Gastrocnemius medialis (tissue), 4 donors: ENCODE results near the gene HYAL1. TPM values are rescaled to one million over a fixed set of nuclear protein-coding genes. Genes with fewer than 3 reads are reported as not detected.

Source experiments
- ATAC-seq, 2 donors: fragments of 150-250 bp; one replicate each; pipeline ENCODE4 v1.9.1; 2016
- DNase-seq, 2 donors: peaks; one replicate each; pipeline ENCODE4 v3.0.0-alpha.2; 2019
- H3K27ac ChIP-seq, 4 donors: fragments of 200-600 bp; sonication (generic); 1 replicate in 1 of 4; 2 replicates in 3 of 4; pipeline ENCODE4 v1.5.1; 2016 to 2018; ENCODE audit warnings: mild to moderate bottlenecking in 2 of 4, moderate library complexity in 1 of 4
- H3K27me3 ChIP-seq, 3 donors: fragments of 200-600 bp; sonication (generic) in 2 of 3; 1 replicate in 1 of 3; 2 replicates in 2 of 3; pipeline versions ENCODE4 v1.5.1 to v1.6.0; 2016 to 2019; ENCODE audit warnings: mild to moderate bottlenecking in 1 of 3, moderate library complexity in 1 of 3
- H3K36me3 ChIP-seq, 2 donors: fragments of 200-600 bp; sonication (generic) in 1 of 2; one replicate each; pipeline ENCODE4 v1.5.1; 2017 to 2018
- H3K4me1 ChIP-seq, 2 donors: fragments of 200-600 bp; sonication (generic) in 1 of 2; one replicate each; pipeline ENCODE4 v1.5.1; 2016 to 2017; ENCODE audit warnings: mild to moderate bottlenecking in 2 of 2
- H3K4me3 ChIP-seq, 4 donors: fragments of 200-600 bp; sonication (generic) in 3 of 4; 1 replicate in 1 of 4; 2 replicates in 3 of 4; pipeline ENCODE4 v1.5.1; 2016 to 2019; ENCODE audit warnings: mild to moderate bottlenecking in 2 of 4
- H3K9me3 ChIP-seq, 3 donors: fragments of 200-600 bp; sonication (generic) in 2 of 3; 1 replicate in 1 of 3; 2 replicates in 2 of 3; pipeline ENCODE4 v1.5.1; 2016 to 2019
- CTCF ChIP-seq, 5 experiments: fragments of 450-650 bp in 3 of 5; fragments of 200-600 bp in 2 of 5; sonication (generic) in 2 of 5; IDR thresholded peaks in 4 of 5; conservative IDR thresholded peaks in 1 of 5; 1 replicate in 4 of 5; 2 replicates in 1 of 5; pipeline ENCODE4 v1.5.1; 2016 to 2019; ENCODE audit warnings: antibody characterized with exemption in 5 of 5, mild to moderate bottlenecking in 3 of 5, moderate library complexity in 3 of 5
- POLR2A ChIP-seq, 2 donors: fragments of 450-650 bp; IDR thresholded peaks; one replicate each; pipeline ENCODE4 v1.6.1; 2017; ENCODE audit warnings: antibody characterized with exemption in 2 of 2, mild to moderate bottlenecking in 2 of 2, moderate library complexity in 2 of 2
- in situ Hi-C, 4 donors: fragments of 200-750 bp; cut with MboI; loops; one replicate each; pipeline versions ENCODE4 v1.15.0 to v1.8.0; 2017; ENCODE audit warnings: low sequenced_read_pairs in 4 of 4
- intact Hi-C: fragments of 100-400 bp; cut with DNase I; formaldehyde crosslinking; loops from one replicate; pipeline ENCODE4 v1.15.1; 2023; ENCODE audit warnings: low total_unique reads
- total RNA-seq, 4 donors: library from RNA; depleted of rRNA; stranded (reverse); fragments of >200 nt; gene quantifications; one replicate each; pipeline versions ENCODE4 v1.1.0 to v1.2.3, GENCODE V29; 2016

HYAL1 gene
- 10 to 100 TPM in 2 of 4 donors, 1 to 10 TPM in 2; 3.6 to 14.6 (median 9.1) TPM for total RNA-seq

- peak within 1 kb of the TSS; percentile 85 to 91 (median 88) for H3K27ac ChIP-seq
Measured at GRCh38 chr3:50303013-50303815, at the start of gene HYAL1. HYAL1 (minus strand) TSS chr3:50303574; CDS start chr3:50302956, 618 bp downstream.

GRCh38 chr3:50352781-50353180 lies 49.4 kb upstream of the HYAL1 start:
- Histone ChIP-seq H3K27me3 (no peaks in the 10 kb centered on the region), H3K9me3 (no peaks in the 10 kb centered on the region), H3K36me3 (peaks cover 0 to 50% of the 10 kb centered on the region in 2 donors), H3K4me3 (no peak overlapping the region), H3K4me1 (peaks cover 54 to 64% of the 10 kb centered on the region in 2 donors), H3K27ac (no peak overlapping the region)
- no peak for DNase-seq
- intact Hi-C loops = loop anchor here (10.0 kb wide), 1 partner anchor 1042 kb away; the partner anchor contains the start of gene RBM15B
- in situ Hi-C loops = loop anchor here in 1 of 4 donors (25.0 kb wide), 1 partner anchor 185 kb away; no protein-coding TSS in a partner anchor
- TF ChIP-seq POLR2A (IDR thresholded peaks at IDR 0.05) = no peak
- no peak for TF ChIP-seq CTCF (IDR thresholded peaks at IDR 0.05 in 4 of 5, conservative IDR thresholded peaks at IDR 0.05 in 1 of 5)
- ATAC-seq = no peak

More at GRCh38 chr3:50303013-50303815, at the start of gene HYAL1:
- in situ Hi-C loops (no loop called here), intact Hi-C loops (no loop called here)
- Histone ChIP-seq H3K36me3 (no peaks in the 10 kb centered on the region), H3K27me3 (no peaks in the 10 kb centered on the region), H3K4me1 (peaks cover 28 to 44% of the 10 kb centered on the region in 2 donors), H3K9me3 (no peaks in the 10 kb centered on the region), H3K4me3 (peak within 1 kb of the TSS; percentile 45 to 52 (median 49))
- ATAC-seq (no peak), DNase-seq (peak in 1 of 2 donors; percentile 72)
- TF ChIP-seq POLR2A (IDR thresholded peaks at IDR 0.05) = peak; percentile 44 to 55
- TF ChIP-seq CTCF (IDR thresholded peaks at IDR 0.05 in 4 of 5, conservative IDR thresholded peaks at IDR 0.05 in 1 of 5) = peak in 4 of 5 experiments; percentile 16 to 38 (median 21)

- no peak for DNase-seq
- peak overlapping the region; percentile 86 to 97 (median 90) for H3K27ac ChIP-seq
- no peaks in the 10 kb centered on the region for H3K27me3 ChIP-seq
- H3K36me3 ChIP-seq = peaks cover 0 to 39% of the 10 kb centered on the region in 2 donors
- no peaks in the 10 kb centered on the region for H3K9me3 ChIP-seq
- TF ChIP-seq CTCF (IDR thresholded peaks at IDR 0.05 in 4 of 5, conservative IDR thresholded peaks at IDR 0.05 in 1 of 5) (no peak), POLR2A (IDR thresholded peaks at IDR 0.05) (no peak)
- H3K4me1 ChIP-seq = peaks cover 40 to 54% of the 10 kb centered on the region in 2 donors
- in situ Hi-C loops (loop anchor here in 1 of 4 donors (25.0 kb wide), 1 partner anchor 186 kb away; no protein-coding TSS in a partner anchor), intact Hi-C loops (loop anchor here (10.0 kb wide), 1 partner anchor 1043 kb away; the partner anchor contains the start of gene RBM15B)
- no peak for ATAC-seq
- H3K4me3 ChIP-seq = peak overlapping the region; percentile 64 to 91 (median 76)
Measured at GRCh38 chr3:50351323-50351697, 47.9 kb upstream of the HYAL1 start.

- Histone ChIP-seq H3K27me3 (no peaks in the 10 kb centered on the region), H3K9me3 (no peaks in the 10 kb centered on the region), H3K27ac (peak within 1 kb of the TSS; percentile 86 to 97 (median 90)), H3K36me3 (peaks cover 0 to 39% of the 10 kb centered on the region in 2 donors), H3K4me3 (peak within 1 kb of the TSS; percentile 64 to 91 (median 76)), H3K4me1 (peaks cover 34 to 51% of the 10 kb centered on the region in 2 donors)
- intact Hi-C loops = loop anchor here (10.0 kb wide), 1 partner anchor 1044 kb away; the partner anchor contains the start of gene RBM15B
- in situ Hi-C loops = loop anchor here in 1 of 4 donors (25.0 kb wide), 1 partner anchor 187 kb away; no protein-coding TSS in a partner anchor
- DNase-seq = peak; percentile 94 to 97
- ATAC-seq = peak; percentile 93 to 95
- peak; percentile 90 to 92 for TF ChIP-seq POLR2A (IDR thresholded peaks at IDR 0.05)
- peak in 1 of 5 experiments; percentile 6 for TF ChIP-seq CTCF (IDR thresholded peaks at IDR 0.05 in 4 of 5, conservative IDR thresholded peaks at IDR 0.05 in 1 of 5)
Measured at GRCh38 chr3:50350527-50351322, 47.4 kb upstream of the HYAL1 start, which contains the start of the genes CYB561D2 and NPRL2. CYB561D2 (plus strand) TSS chr3:50350862; CDS start chr3:50351434, 572 bp downstream. NPRL2 (minus strand) TSS chr3:50350775; CDS start chr3:50350652, 123 bp downstream.
